ENCODE data around the gene ZBTB18. TPM values are rescaled to one million over a fixed set of nuclear protein-coding genes. Genes with fewer than 3 reads are reported as not detected.
A peak's percentile ranks its signal among the peaks of the same experiment; 100 is the strongest.

ZBTB18 gene
- total RNA-seq, 1 donor from 2014 or later, result 8.8 TPM

- peak overlapping the region; percentile 75 for H3K27ac ChIP-seq
- peaks cover 34% of the 10 kb centered on the region for H3K4me1 ChIP-seq
- no peaks in the 10 kb centered on the region for H3K9me3 ChIP-seq
- TF ChIP-seq CTCF (IDR thresholded peaks at IDR 0.05) (no peak), POLR2A (IDR thresholded peaks at IDR 0.05) (no peak), POLR2AphosphoS5 (IDR thresholded peaks at IDR 0.05; ENCODE audit: insufficient read depth in 1 of 2, low read depth in 1 of 2) (no peak)
- H3K36me3 ChIP-seq, result peaks cover 0 to 8% of the 10 kb centered on the region in 2 donors
- DNase-seq (ENCODE audit: extremely low spot score in 2 of 2), result no peak
- intact Hi-C loops (cut with DNase I), result no loop called here
- peak overlapping the region; percentile 79 to 99 for H3K4me3 ChIP-seq
- no peaks in the 10 kb centered on the region for H3K27me3 ChIP-seq
Measured at GRCh38 chr1:244050014-244050834, 859 bp upstream of the ZBTB18 start.

GRCh38 chr1:244052016-244052727 is 1.1 kb downstream of the ZBTB18 start:
- intact Hi-C loops (cut with DNase I), result no loop called here
- Histone ChIP-seq H3K9me3 (no peaks in the 10 kb centered on the region), H3K27ac (no peak overlapping the region), H3K27me3 (no peaks in the 10 kb centered on the region), H3K4me3 (no peak overlapping the region), H3K4me1 (peaks cover 40% of the 10 kb centered on the region), H3K36me3 (peaks cover 0 to 13% of the 10 kb centered on the region in 2 donors)
- TF ChIP-seq POLR2AphosphoS5 (IDR thresholded peaks at IDR 0.05; ENCODE audit: insufficient read depth in 1 of 2, low read depth in 1 of 2) (no peak), POLR2A (IDR thresholded peaks at IDR 0.05) (no peak), CTCF (IDR thresholded peaks at IDR 0.05) (no peak)
- no peak for DNase-seq (ENCODE audit: extremely low spot score in 2 of 2)

GRCh38 chr1:244052728-244053312 is 1.7 kb downstream of the ZBTB18 start:
- intact Hi-C loops (cut with DNase I), result no loop called here
- TF ChIP-seq CTCF (IDR thresholded peaks at IDR 0.05), result no peak
- TF ChIP-seq POLR2A (IDR thresholded peaks at IDR 0.05), result no peak
- no peak for TF ChIP-seq POLR2AphosphoS5 (IDR thresholded peaks at IDR 0.05; ENCODE audit: insufficient read depth in 1 of 2, low read depth in 1 of 2)
- no peak for DNase-seq (ENCODE audit: extremely low spot score in 2 of 2)
- Histone ChIP-seq H3K36me3 (peaks cover 0 to 13% of the 10 kb centered on the region in 2 donors), H3K4me3 (no peak overlapping the region), H3K27me3 (no peaks in the 10 kb centered on the region), H3K9me3 (no peaks in the 10 kb centered on the region), H3K27ac (no peak overlapping the region), H3K4me1 (peaks cover 40% of the 10 kb centered on the region)

- intact Hi-C loops (cut with DNase I), result no loop called here
- no peak overlapping the region for H3K4me3 ChIP-seq
Measured at GRCh38 chr1:244053831-244054230, 2.7 kb downstream of the ZBTB18 start.

More at GRCh38 chr1:244053831-244054230, 2.7 kb downstream of the ZBTB18 start:
- Histone ChIP-seq H3K27ac (no peak overlapping the region), H3K27me3 (no peaks in the 10 kb centered on the region), H3K36me3 (peaks cover 0 to 13% of the 10 kb centered on the region in 2 donors), H3K9me3 (no peaks in the 10 kb centered on the region), H3K4me1 (peaks cover 40% of the 10 kb centered on the region)
- DNase-seq (ENCODE audit: extremely low spot score in 2 of 2), result no peak
- TF ChIP-seq CTCF (IDR thresholded peaks at IDR 0.05), result no peak
- no peak for TF ChIP-seq POLR2A (IDR thresholded peaks at IDR 0.05)
- no peak for TF ChIP-seq POLR2AphosphoS5 (IDR thresholded peaks at IDR 0.05; ENCODE audit: insufficient read depth in 1 of 2, low read depth in 1 of 2)
